Brain pericyte (primary cell): ENCODE measurements around the gene C9orf78.

Experiments
- DNase-seq: peaks from one replicate; pipeline ENCODE4 v3.0.0-alpha.2; 2012; ENCODE audit warnings: low read depth, low spot score

C9orf78 gene

GRCh38 chr9:129835128-129835859 lies at the start of gene C9orf78, which contains the start of gene USP20:
C9orf78 (minus strand) TSS chr9:129835275; CDS start chr9:129835221, 54 bp downstream.
USP20 (plus strand) TSS chr9:129835458; CDS start chr9:129852556, 17,098 bp downstream.
- DNase-seq, result peak; percentile 81

GRCh38 chr9:129884220-129885017 lies 49.3 kb upstream of the C9orf78 start:
- DNase-seq, result no peak

GRCh38 chr9:129881547-129882324 lies 46.7 kb upstream of the C9orf78 start:
- DNase-seq, result no peak

GRCh38 chr9:129880654-129881546 lies 45.8 kb upstream of the C9orf78 start:
- DNase-seq, result peak; percentile 95

- DNase-seq, result no peak
Measured at GRCh38 chr9:129879991-129880653, 45.0 kb upstream of the C9orf78 start.

- no peak for DNase-seq
Measured at GRCh38 chr9:129879103-129879699, 44.1 kb upstream of the C9orf78 start.

GRCh38 chr9:129878291-129878690 lies 43.2 kb upstream of the C9orf78 start:
- no peak for DNase-seq

GRCh38 chr9:129876815-129877214 lies 41.7 kb upstream of the C9orf78 start:
- DNase-seq, result no peak

GRCh38 chr9:129875687-129876395 lies 40.8 kb upstream of the C9orf78 start:
- DNase-seq, result no peak

- no peak for DNase-seq
Measured at GRCh38 chr9:129875181-129875611, 40.1 kb upstream of the C9orf78 start.

- DNase-seq, result no peak
Measured at GRCh38 chr9:129874261-129875101, 39.4 kb upstream of the C9orf78 start.

GRCh38 chr9:129873563-129874190 lies 38.6 kb upstream of the C9orf78 start:
- no peak for DNase-seq

GRCh38 chr9:129871046-129871445 lies 36.0 kb upstream of the C9orf78 start:
- DNase-seq, result no peak

GRCh38 chr9:129869585-129870501 lies 34.8 kb upstream of the C9orf78 start:
- no peak for DNase-seq

- no peak for DNase-seq
Measured at GRCh38 chr9:129868872-129869486, 33.9 kb upstream of the C9orf78 start.
